GM12878 (cell line): ENCODE data around the gene PISD. TPM values are rescaled to one million over a fixed set of nuclear protein-coding genes. Genes with fewer than 3 reads are reported as not detected.

ENCODE experiments used
- ATAC-seq: fragments of 200-7000 bp; cut with Tn5 transposase; 3 replicates; pipeline ENCODE4 v1.9.1; 2020; ENCODE audit warnings: mild to moderate bottlenecking, moderate library complexity
- BruUV-seq: library from RNA; stranded (reverse); fragments of 400-500 nt; replicated peaks from 2 replicates; lab custom pipeline; 2021; lab: Mats Ljungman, UMichigan
- CTCF ChIA-PET: fragments of 300-600 bp; sonication (Branson Sonifier 250); formaldehyde crosslinking; extraction: SDS; loops from one replicate; lab custom pipeline; 2021; ENCODE audit warnings: inconsistent platforms; lab: Yijun Ruan, JAX
- POLR2A ChIA-PET: fragments of 350-600 bp; formaldehyde crosslinking; extraction: SDS; loops from one replicate; lab custom pipeline; 2021; ENCODE audit warnings: inconsistent platforms; lab: Charles Lee
- RAD21 ChIA-PET: fragments of 300-600 bp; sonication (Branson Sonifier 250); formaldehyde crosslinking; loops from one replicate; lab custom pipeline; 2023; ENCODE audit warnings: antibody characterized with exemption; ENCODE audit not compliant: unreplicated experiment; lab: Charles Lee
- SMC1A ChIA-PET: fragments of 300-600 bp; sonication (Branson Sonifier 250); formaldehyde crosslinking; loops from one replicate; lab custom pipeline; 2023; ENCODE audit not compliant: unreplicated experiment, uncharacterized antibody; lab: Charles Lee
- DNase-seq: peaks from one replicate; pipeline ENCODE4 v3.0.0-alpha.2; 2011; ENCODE audit warnings: low read depth, low spot score
- FAIRE-seq: peaks from 3 replicates; lab custom pipeline; 2011; peaks lifted over from hg19 to GRCh38; lab: Jason Lieb, UNC
- H2AFZ ChIP-seq: 2 replicates; pipeline ENCODE4 v1.6.0; 2011; ENCODE audit warnings: low read depth, low read length, control low read depth; ENCODE audit not compliant: control insufficient read depth
- H3K27ac ChIP-seq: 2 replicates; pipeline ENCODE4 v1.5.1; 2011; ENCODE audit warnings: control low read depth; ENCODE audit not compliant: control insufficient read depth, insufficient read depth
- H3K27me3 ChIP-seq, 2 experiments: replicated peaks in 1 of 2; 2 replicates each; pipeline versions ENCODE4 v1.6.0 to v1.6.1; 2011; ENCODE audit warnings: low read length in 1 of 2; ENCODE audit not compliant: control insufficient read depth in 2 of 2, insufficient read depth in 2 of 2
- H3K36me3 ChIP-seq, 2 experiments: 2 replicates each; pipeline ENCODE4 v1.5.1; 2011; ENCODE audit warnings: low read length in 1 of 2; ENCODE audit not compliant: control insufficient read depth in 2 of 2, insufficient read depth in 2 of 2
- H3K4me1 ChIP-seq: 2 replicates; pipeline ENCODE4 v1.6.1; 2011; ENCODE audit warnings: mild to moderate bottlenecking, low read length, moderate library complexity, mixed read lengths; ENCODE audit not compliant: control insufficient read depth, insufficient read depth
- H3K4me2 ChIP-seq: 2 replicates; pipeline ENCODE4 v1.6.0; 2011; ENCODE audit warnings: control low read depth; ENCODE audit not compliant: control insufficient read depth, insufficient read depth
- H3K4me3 ChIP-seq: fragments of 200-600 bp; sonication (generic); 2 replicates; pipeline ENCODE4 v1.5.1; 2016
- H3K79me2 ChIP-seq: 2 replicates; pipeline ENCODE4 v1.6.0; 2011; ENCODE audit warnings: low read length; ENCODE audit not compliant: control insufficient read depth, insufficient read depth
- H3K9ac ChIP-seq: 2 replicates; pipeline ENCODE4 v1.8.0; 2011; ENCODE audit warnings: low read length, control low read depth, mixed read lengths; ENCODE audit not compliant: control insufficient read depth, insufficient read depth
- H3K9me3 ChIP-seq: replicated peaks from 3 replicates; pipeline ENCODE4 v1.5.1; 2011; ENCODE audit warnings: mild to moderate bottlenecking, low read length; ENCODE audit not compliant: control insufficient read depth, insufficient read depth
- H4K20me1 ChIP-seq: 2 replicates; pipeline ENCODE4 v1.6.0; 2011; ENCODE audit not compliant: control insufficient read depth, insufficient read depth
- ATF3 ChIP-seq: IDR thresholded peaks from 2 replicates; pipeline ENCODE4 v1.6.1; 2011; ENCODE audit warnings: low read depth, mild to moderate bottlenecking, low read length, moderate library complexity, borderline replicate concordance; ENCODE audit errors: extremely low read depth
- CTCF ChIP-seq, 3 experiments: IDR thresholded peaks in 2 of 3; conservative IDR thresholded peaks in 1 of 3; 2 replicates each; pipeline ENCODE4 v1.5.1; 2011; ENCODE audit warnings: low read depth in 3 of 3, low read length in 3 of 3, mild to moderate bottlenecking in 3 of 3, control low read depth in 2 of 3, moderate library complexity in 2 of 3, inconsistent platforms in 1 of 3, mixed read lengths in 1 of 3; ENCODE audit not compliant: control insufficient read depth in 2 of 3, insufficient read depth in 1 of 3; ENCODE audit errors: extremely low read depth in 1 of 3
- HDAC2 ChIP-seq: fragments of 200-600 bp; sonication (generic); IDR thresholded peaks from 2 replicates; pipeline ENCODE4 v1.6.1; 2017
- SPI1 ChIP-seq: IDR thresholded peaks from 2 replicates; pipeline ENCODE4 v1.6.1; 2011; ENCODE audit warnings: low read depth, mild to moderate bottlenecking, low read length, moderate library complexity, borderline replicate concordance; ENCODE audit not compliant: insufficient read depth
- STAT3 ChIP-seq: IDR thresholded peaks from 2 replicates; pipeline ENCODE4 v1.6.1; 2011; ENCODE audit warnings: low read depth, low read length, improper control_type of control experiment
- TCF12 ChIP-seq: IDR thresholded peaks from 2 replicates; pipeline ENCODE4 v1.6.1; 2011; ENCODE audit warnings: low read depth, mild to moderate bottlenecking, low read length
- WGBS: methylation state at CpG from one replicate; pipeline ENCODE4 v1.1.6; 2016; ENCODE audit warnings: low lambda C conversion rate; ENCODE audit not compliant: insufficient replicate concordance, insufficient coverage; ENCODE audit errors: missing lambda C conversion rate; 5-methylcytosine and 5-hydroxymethylcytosine counted together
- in situ Hi-C: fragments of 300-500 bp; cut with MboI; formaldehyde crosslinking; loops from 9 replicates; pipeline ENCODE4 v1.14.3; 2018; ENCODE audit warnings: mixed read lengths
- intact Hi-C: fragments of 100-400 bp; cut with micrococcal nuclease; formaldehyde crosslinking; loops from one replicate; pipeline ENCODE4 v1.14.2; 2022; ENCODE audit not compliant: unreplicated experiment
- polyA plus RNA-seq, 11 experiments: library from polyadenylated mRNA; depleted of rRNA in 4 of 11; unstranded in 6 of 11; stranded (reverse) in 5 of 11; fragments of >200 nt; fragmentation: Nextera tagmentation in 4 of 11; fragmentation: Illumina TruSeq in 1 of 11; extraction: Ambion mirVana in 4 of 11; extraction: Trizol in 1 of 11; gene quantifications; 1 replicate in 1 of 11; 2 replicates in 10 of 11; pipeline versions ENCODE4 v1.2.1 to v1.2.3, GENCODE V29; 2011 to 2016; ENCODE audit warnings: inconsistent platforms in 2 of 11, missing spikeins in 2 of 11, low read depth in 1 of 11
- total RNA-seq, 4 experiments: library from RNA; depleted of rRNA in 3 of 4; stranded (reverse); fragments of >200 nt in 3 of 4; fragmentation: Illumina TruSeq in 1 of 4; extraction: Trizol in 1 of 4; gene quantifications; 2 replicates each; pipeline versions ENCODE4 v1.2.1 to v1.2.3, GENCODE V29; 2013 to 2021

PISD gene
- total and polyA plus RNA-seq, 10 of the 15 experiments (the other 5 are each of a cell fraction or from before 2014, with no cell fraction given), result 25.8 to 62.7 (median 45.8) TPM

- ATAC-seq (no peak), DNase-seq (no peak)
- SMC1A ChIA-PET, result interaction anchor here (1.1 to 1.9 kb wide), 3 partner anchors 11 to 98 kb away, joined by 3 to 20 read pairs (median 4); no protein-coding TSS in a partner anchor
- no peaks in the 10 kb centered on the region for H3K9me3 ChIP-seq
- H3K4me1 ChIP-seq, result peaks cover 39% of the 10 kb centered on the region
- no peaks in the 10 kb centered on the region for H3K27me3 ChIP-seq
- WGBS, result 79% methylated on average over 5 of the region's 5 CpGs
- no peak for TF ChIP-seq HDAC2
- TF ChIP-seq STAT3, result no peak
- peak; percentile 17; the same call in 1 of the 2 replicates for TF ChIP-seq TCF12
- no peak for TF ChIP-seq CTCF (IDR thresholded peaks at IDR 0.05 in 2 of 3, conservative IDR thresholded peaks at IDR 0.05 in 1 of 3; ENCODE audit: control insufficient read depth in 2 of 3, extremely low read depth in 1 of 3, insufficient read depth in 1 of 3, low read depth in 3 of 3, low read length in 3 of 3)
- TF ChIP-seq SPI1, result peak; percentile 72; the same call in 1 of the 2 replicates
- no peak for TF ChIP-seq ATF3
- TF ChIP-seq, all 136 proteins: peak for 2
- intact Hi-C loops, result no loop called here
- 0 out of 2 replicates have a peak overlapping the region, but pooled peaks have one; percentile 38 for H3K4me3 ChIP-seq
- BruUV-seq, result no TSS peak
- no peak overlapping the region for H2AFZ ChIP-seq
- peak overlapping the region; percentile 85; the same call in 1 of the 2 replicates for H3K27ac ChIP-seq
- no peaks in the 10 kb centered on the region; the same call in 1 of the 2 replicates for H4K20me1 ChIP-seq
- RAD21 ChIA-PET, result interaction anchor here (0.6 to 3.4 kb wide), 4 partner anchors 7 to 230 kb away, joined by 3 to 37 read pairs (median 8); partner anchors contain the start of gene PISD
- in situ Hi-C loops, result no loop called here
- H3K36me3 ChIP-seq, result no peaks in the 10 kb centered on the region
- H3K9ac ChIP-seq, result no peak overlapping the region
- no peak for FAIRE-seq
- POLR2A ChIA-PET, result interaction anchor here (0.6 to 3.2 kb wide), 4 partner anchors 13 to 24 kb away, joined by 3 to 26 read pairs (median 5); no protein-coding TSS in a partner anchor
- peaks cover 70% of the 10 kb centered on the region for H3K79me2 ChIP-seq
- peak overlapping the region; percentile 7; the same call in 1 of the 2 replicates for H3K4me2 ChIP-seq
- CTCF ChIA-PET, result interaction anchor here (2.7 to 3.3 kb wide), 3 partner anchors 11 to 20 kb away, joined by 8 to 11 read pairs (median 9); no protein-coding TSS in a partner anchor
Observed at GRCh38 chr22:31654408-31654807, 7.6 kb downstream of the PISD start.
